ENCODE measurements around the gene USP17L15. TPM values are rescaled to one million over a fixed set of nuclear protein-coding genes. Genes with fewer than 3 reads are reported as not detected.
"Not testable (repeated sequence)": the region's sequence is repeated elsewhere in the genome, so short reads cannot be mapped to it uniquely, and the experiment has no call there.

The USP17L15 gene, protein sequence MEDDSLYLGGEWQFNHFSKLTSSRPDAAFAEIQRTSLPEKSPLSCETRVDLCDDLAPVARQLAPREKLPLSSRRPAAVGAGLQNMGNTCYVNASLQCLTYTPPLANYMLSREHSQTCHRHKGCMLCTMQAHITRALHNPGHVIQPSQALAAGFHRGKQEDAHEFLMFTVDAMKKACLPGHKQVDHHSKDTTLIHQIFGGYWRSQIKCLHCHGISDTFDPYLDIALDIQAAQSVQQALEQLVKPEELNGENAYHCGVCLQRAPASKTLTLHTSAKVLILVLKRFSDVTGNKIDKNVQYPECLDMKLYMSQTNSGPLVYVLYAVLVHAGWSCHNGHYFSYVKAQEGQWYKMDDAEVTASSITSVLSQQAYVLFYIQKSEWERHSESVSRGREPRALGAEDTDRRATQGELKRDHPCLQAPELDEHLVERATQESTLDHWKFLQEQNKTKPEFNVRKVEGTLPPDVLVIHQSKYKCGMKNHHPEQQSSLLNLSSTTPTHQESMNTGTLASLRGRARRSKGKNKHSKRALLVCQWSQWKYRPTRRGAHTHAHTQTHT
- polyA plus RNA-seq, result not detected
- long read RNA-seq, donor 1, result 0 reads
- long read RNA-seq, donor 2, result 0 reads
- long read RNA-seq, donor 3, result 0 reads
- long read RNA-seq, donor 4, result 0 reads
- long read RNA-seq, donor 5, result 0 reads
- long read RNA-seq, donor 6, result 0 reads
- long read RNA-seq, donor 7, result 0 reads
- long read RNA-seq, donor 8, result 0 reads
- long read RNA-seq, donor 9, result 0 reads
- long read RNA-seq, donor 10, result 0 reads

- not testable (repeated sequence) for FAIRE-seq; H3K4me1 ChIP-seq (ENCODE audit: control insufficient read depth in 3 of 3, insufficient read depth in 2 of 3, low read depth in 1 of 3, low read length in 2 of 3)
- WGBS, 3 donors, result no CpG with 5 or more reads among the region's 15 CpGs
These were observed at the start of gene USP17L15 for GRCh38 chr4:9234085-9234484. USP17L15 (plus strand) TSS chr4:9234385; CDS start chr4:9234385, 0 bp downstream.

GRCh38 chr4:9210357-9210756 is 23.8 kb upstream of the USP17L15 start, which contains the start of gene USP17L10:
USP17L10 (plus strand) TSS chr4:9210657; CDS start chr4:9210657, 0 bp downstream.
- FAIRE-seq; DNase-seq; H3K27me3 ChIP-seq (ENCODE audit: control insufficient read depth in 3 of 3, insufficient read depth in 3 of 3, low read length in 3 of 3); H3K9me3 ChIP-seq (ENCODE audit: control insufficient read depth in 2 of 2, insufficient read depth in 1 of 2, low read depth in 1 of 2, low read length in 1 of 2); H3K36me3 ChIP-seq (ENCODE audit: control insufficient read depth in 3 of 3, insufficient read depth in 2 of 3, low read depth in 1 of 3, low read length in 3 of 3); H3K4me1 ChIP-seq (ENCODE audit: control insufficient read depth in 3 of 3, insufficient read depth in 2 of 3, low read depth in 1 of 3, low read length in 2 of 3); H3K27ac ChIP-seq (ENCODE audit: low read depth in 1 of 3, low read length in 2 of 3); H3K4me3 ChIP-seq (ENCODE audit: low read depth in 1 of 3, low read length in 3 of 3): not testable (repeated sequence)
- 92% methylated on average over 8 of the region's 13 CpGs; no CpG with 5 or more reads in 2 of the 3 donors for WGBS, 3 donors

More at GRCh38 chr4:9234085-9234484, at the start of gene USP17L15:
- H3K27me3 ChIP-seq (ENCODE audit: control insufficient read depth in 3 of 3, insufficient read depth in 3 of 3, low read length in 3 of 3); H3K4me3 ChIP-seq (ENCODE audit: low read depth in 1 of 3, low read length in 3 of 3); H3K27ac ChIP-seq (ENCODE audit: low read depth in 1 of 3, low read length in 2 of 3); H3K36me3 ChIP-seq (ENCODE audit: control insufficient read depth in 3 of 3, insufficient read depth in 2 of 3, low read depth in 1 of 3, low read length in 3 of 3); H3K9me3 ChIP-seq (ENCODE audit: control insufficient read depth in 2 of 2, insufficient read depth in 1 of 2, low read depth in 1 of 2, low read length in 1 of 2); DNase-seq: not testable (repeated sequence)

- not testable (repeated sequence) for H3K9me3 ChIP-seq (ENCODE audit: control insufficient read depth in 2 of 2, insufficient read depth in 1 of 2, low read depth in 1 of 2, low read length in 1 of 2); DNase-seq; H3K36me3 ChIP-seq (ENCODE audit: control insufficient read depth in 3 of 3, insufficient read depth in 2 of 3, low read depth in 1 of 3, low read length in 3 of 3); FAIRE-seq; H3K27ac ChIP-seq (ENCODE audit: low read depth in 1 of 3, low read length in 2 of 3); H3K27me3 ChIP-seq (ENCODE audit: control insufficient read depth in 3 of 3, insufficient read depth in 3 of 3, low read length in 3 of 3); H3K4me3 ChIP-seq (ENCODE audit: low read depth in 1 of 3, low read length in 3 of 3); H3K4me1 ChIP-seq (ENCODE audit: control insufficient read depth in 3 of 3, insufficient read depth in 2 of 3, low read depth in 1 of 3, low read length in 2 of 3)
- 78 to 81% (median 81%) methylated on average over 11 of the region's 14 CpGs for WGBS, 3 donors
These were observed 19.5 kb upstream of the USP17L15 start for GRCh38 chr4:9214701-9215100.

DNA sequence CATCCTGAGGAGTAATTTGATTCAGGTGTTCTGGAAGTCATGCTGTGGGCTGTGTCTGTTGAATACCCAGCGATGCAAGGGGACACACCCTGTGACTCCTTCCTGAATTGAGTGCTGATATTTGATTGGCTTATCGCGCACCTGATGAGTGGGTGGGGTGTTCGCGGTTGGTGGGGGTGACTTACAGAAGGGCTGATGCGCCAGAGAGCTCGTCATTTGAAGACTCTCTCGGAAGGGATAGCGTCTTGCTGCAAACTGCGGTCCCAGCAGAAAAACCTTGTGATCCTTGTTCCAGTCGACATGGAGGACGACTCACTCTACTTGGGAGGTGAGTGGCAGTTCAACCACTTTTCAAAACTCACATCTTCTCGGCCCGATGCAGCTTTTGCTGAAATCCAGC is 19.1 kb upstream of the USP17L15 start, which contains the start of gene USP17L11:
Gene USP17L11 (plus strand): TSS at position 301 of the 400 bp plus-strand sequence. CDS start 0 bp downstream, at position 301.
- FAIRE-seq; H3K4me3 ChIP-seq (ENCODE audit: low read depth in 1 of 3, low read length in 3 of 3); H3K27ac ChIP-seq (ENCODE audit: low read depth in 1 of 3, low read length in 2 of 3); DNase-seq; H3K36me3 ChIP-seq (ENCODE audit: control insufficient read depth in 3 of 3, insufficient read depth in 2 of 3, low read depth in 1 of 3, low read length in 3 of 3); H3K9me3 ChIP-seq (ENCODE audit: control insufficient read depth in 2 of 2, insufficient read depth in 1 of 2, low read depth in 1 of 2, low read length in 1 of 2); H3K4me1 ChIP-seq (ENCODE audit: control insufficient read depth in 3 of 3, insufficient read depth in 2 of 3, low read depth in 1 of 3, low read length in 2 of 3); H3K27me3 ChIP-seq (ENCODE audit: control insufficient read depth in 3 of 3, insufficient read depth in 3 of 3, low read length in 3 of 3): not testable (repeated sequence)
- 89% methylated on average over 5 of the region's 14 CpGs; no CpG with 5 or more reads in 2 of the 3 donors for WGBS, 3 donors

DNA sequence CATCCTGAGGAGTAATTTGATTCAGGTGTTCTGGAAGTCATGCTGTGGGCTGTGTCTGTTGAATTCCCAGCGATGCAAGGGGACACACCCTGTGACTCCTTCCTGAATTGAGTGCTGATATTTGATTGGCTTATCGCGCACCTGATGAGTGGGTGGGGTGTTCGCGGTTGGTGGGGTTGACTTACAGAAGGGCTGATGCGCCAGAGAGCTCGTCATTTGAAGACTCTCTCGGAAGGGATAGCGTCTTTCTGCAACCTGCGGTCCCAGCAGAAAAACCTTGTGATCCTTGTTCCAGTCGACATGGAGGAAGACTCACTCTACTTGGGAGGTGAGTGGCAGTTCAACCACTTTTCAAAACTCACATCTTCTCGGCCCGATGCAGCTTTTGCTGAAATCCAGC is 14.3 kb upstream of the USP17L15 start, which contains the start of gene USP17L12:
Gene USP17L12 (plus strand): TSS at position 301 of the 400 bp plus-strand sequence. CDS start 0 bp downstream, at position 301.
- no CpG with 5 or more reads among the region's 13 CpGs for WGBS, 3 donors
- not testable (repeated sequence) for H3K27ac ChIP-seq (ENCODE audit: low read depth in 1 of 3, low read length in 2 of 3); H3K4me3 ChIP-seq (ENCODE audit: low read depth in 1 of 3, low read length in 3 of 3); H3K9me3 ChIP-seq (ENCODE audit: control insufficient read depth in 2 of 2, insufficient read depth in 1 of 2, low read depth in 1 of 2, low read length in 1 of 2); DNase-seq; H3K36me3 ChIP-seq (ENCODE audit: control insufficient read depth in 3 of 3, insufficient read depth in 2 of 3, low read depth in 1 of 3, low read length in 3 of 3); H3K4me1 ChIP-seq (ENCODE audit: control insufficient read depth in 3 of 3, insufficient read depth in 2 of 3, low read depth in 1 of 3, low read length in 2 of 3); FAIRE-seq; H3K27me3 ChIP-seq (ENCODE audit: control insufficient read depth in 3 of 3, insufficient read depth in 3 of 3, low read length in 3 of 3)

GRCh38 chr4:9224596-9224995 is 9.6 kb upstream of the USP17L15 start, which contains the start of gene USP17L13:
USP17L13 (plus strand) TSS chr4:9224896; CDS start chr4:9224896, 0 bp downstream.
- not testable (repeated sequence) for DNase-seq; FAIRE-seq; H3K27ac ChIP-seq (ENCODE audit: low read depth in 1 of 3, low read length in 2 of 3); H3K9me3 ChIP-seq (ENCODE audit: control insufficient read depth in 2 of 2, insufficient read depth in 1 of 2, low read depth in 1 of 2, low read length in 1 of 2); H3K4me1 ChIP-seq (ENCODE audit: control insufficient read depth in 3 of 3, insufficient read depth in 2 of 3, low read depth in 1 of 3, low read length in 2 of 3); H3K27me3 ChIP-seq (ENCODE audit: control insufficient read depth in 3 of 3, insufficient read depth in 3 of 3, low read length in 3 of 3); H3K4me3 ChIP-seq (ENCODE audit: low read depth in 1 of 3, low read length in 3 of 3); H3K36me3 ChIP-seq (ENCODE audit: control insufficient read depth in 3 of 3, insufficient read depth in 2 of 3, low read depth in 1 of 3, low read length in 3 of 3)
- WGBS, 3 donors, result no CpG with 5 or more reads among the region's 14 CpGs

GRCh38 chr4:9230249-9230648 is 3.9 kb upstream of the USP17L15 start:
- H3K36me3 ChIP-seq (ENCODE audit: control insufficient read depth in 3 of 3, insufficient read depth in 2 of 3, low read depth in 1 of 3, low read length in 3 of 3); H3K27ac ChIP-seq (ENCODE audit: low read depth in 1 of 3, low read length in 2 of 3); H3K27me3 ChIP-seq (ENCODE audit: control insufficient read depth in 3 of 3, insufficient read depth in 3 of 3, low read length in 3 of 3); FAIRE-seq; H3K4me3 ChIP-seq (ENCODE audit: low read depth in 1 of 3, low read length in 3 of 3); DNase-seq; H3K9me3 ChIP-seq (ENCODE audit: control insufficient read depth in 2 of 2, insufficient read depth in 1 of 2, low read depth in 1 of 2, low read length in 1 of 2); H3K4me1 ChIP-seq (ENCODE audit: control insufficient read depth in 3 of 3, insufficient read depth in 2 of 3, low read depth in 1 of 3, low read length in 2 of 3): not testable (repeated sequence)
- WGBS, 3 donors, result 87 to 94% (median 91%) methylated on average over 4 to 6 of the region's 8 CpGs

- not testable (repeated sequence) for H3K4me1 ChIP-seq (ENCODE audit: control insufficient read depth in 3 of 3, insufficient read depth in 2 of 3, low read depth in 1 of 3, low read length in 2 of 3); H3K36me3 ChIP-seq (ENCODE audit: control insufficient read depth in 3 of 3, insufficient read depth in 2 of 3, low read depth in 1 of 3, low read length in 3 of 3); H3K27ac ChIP-seq (ENCODE audit: low read depth in 1 of 3, low read length in 2 of 3); H3K4me3 ChIP-seq (ENCODE audit: low read depth in 1 of 3, low read length in 3 of 3); FAIRE-seq; H3K27me3 ChIP-seq (ENCODE audit: control insufficient read depth in 3 of 3, insufficient read depth in 3 of 3, low read length in 3 of 3); H3K9me3 ChIP-seq (ENCODE audit: control insufficient read depth in 2 of 2, insufficient read depth in 1 of 2, low read depth in 1 of 2, low read length in 1 of 2)
- WGBS, 3 donors, result 71 to 84% (median 83%) methylated on average over 8 to 11 of the region's 12 CpGs
- DNase-seq, result peak in 1 of 2 donors; percentile 0
These were observed 4.3 kb downstream of the USP17L15 start for GRCh38 chr4:9238461-9238860.
